ENCODE results near the gene HOXC5.

The HOXC5 gene

GRCh38 chr12:54021432-54022013 is 11.3 kb upstream of the HOXC5 start:
- peak in 1 of 2 experiments; percentile 25 for DNase-seq

- DNase-seq = no peak
Measured at GRCh38 chr12:54022960-54023884, 9.6 kb upstream of the HOXC5 start.

- no peak for DNase-seq
Measured at GRCh38 chr12:54024127-54024526, 8.7 kb upstream of the HOXC5 start.

GRCh38 chr12:54024581-54025305 is 8.1 kb upstream of the HOXC5 start:
- DNase-seq = no peak

DNA sequence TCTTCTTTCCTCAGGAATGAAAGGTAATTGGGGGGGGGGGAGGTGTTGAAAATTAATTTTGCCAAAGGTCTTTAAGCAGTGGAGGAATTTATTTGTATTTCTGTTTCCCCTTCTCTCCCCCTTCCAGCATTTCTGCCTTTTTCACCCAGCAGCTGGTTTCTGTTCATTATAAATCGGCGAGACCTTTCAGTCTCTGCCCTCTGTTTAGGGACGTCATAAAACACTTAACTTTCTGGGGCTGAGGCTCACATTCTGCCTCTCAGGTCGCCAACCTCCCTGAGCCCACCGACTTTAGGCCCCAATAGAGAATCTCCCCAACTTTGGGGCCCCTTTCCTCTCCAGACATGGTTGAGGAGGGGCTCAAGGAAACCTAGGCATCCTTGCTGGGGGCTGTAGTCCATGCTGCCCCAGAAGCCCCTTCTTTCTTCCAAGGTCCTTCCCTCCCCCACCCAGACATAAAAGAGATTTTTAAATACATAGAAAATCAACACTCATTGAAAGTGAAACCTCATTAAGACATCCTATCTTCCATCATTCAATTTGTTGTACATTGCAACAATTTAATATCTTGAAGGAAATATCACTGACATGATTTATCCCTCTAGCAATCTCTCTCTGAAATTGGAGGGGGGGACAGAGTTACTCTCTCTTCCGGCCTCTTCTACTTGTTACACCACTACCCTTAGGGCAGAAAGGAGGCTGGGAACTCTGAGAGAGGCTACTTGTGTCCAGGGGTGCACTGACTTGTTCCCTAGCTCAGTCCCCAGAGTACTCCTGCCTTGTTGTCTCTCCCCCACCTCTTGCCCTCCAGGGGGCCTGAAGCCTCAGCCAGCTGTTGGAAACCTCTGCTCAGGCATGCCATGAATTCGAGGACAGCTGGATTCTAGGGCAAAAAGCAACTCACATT is 7.1 kb upstream of the HOXC5 start:
- DNase-seq = no peak

DNA sequence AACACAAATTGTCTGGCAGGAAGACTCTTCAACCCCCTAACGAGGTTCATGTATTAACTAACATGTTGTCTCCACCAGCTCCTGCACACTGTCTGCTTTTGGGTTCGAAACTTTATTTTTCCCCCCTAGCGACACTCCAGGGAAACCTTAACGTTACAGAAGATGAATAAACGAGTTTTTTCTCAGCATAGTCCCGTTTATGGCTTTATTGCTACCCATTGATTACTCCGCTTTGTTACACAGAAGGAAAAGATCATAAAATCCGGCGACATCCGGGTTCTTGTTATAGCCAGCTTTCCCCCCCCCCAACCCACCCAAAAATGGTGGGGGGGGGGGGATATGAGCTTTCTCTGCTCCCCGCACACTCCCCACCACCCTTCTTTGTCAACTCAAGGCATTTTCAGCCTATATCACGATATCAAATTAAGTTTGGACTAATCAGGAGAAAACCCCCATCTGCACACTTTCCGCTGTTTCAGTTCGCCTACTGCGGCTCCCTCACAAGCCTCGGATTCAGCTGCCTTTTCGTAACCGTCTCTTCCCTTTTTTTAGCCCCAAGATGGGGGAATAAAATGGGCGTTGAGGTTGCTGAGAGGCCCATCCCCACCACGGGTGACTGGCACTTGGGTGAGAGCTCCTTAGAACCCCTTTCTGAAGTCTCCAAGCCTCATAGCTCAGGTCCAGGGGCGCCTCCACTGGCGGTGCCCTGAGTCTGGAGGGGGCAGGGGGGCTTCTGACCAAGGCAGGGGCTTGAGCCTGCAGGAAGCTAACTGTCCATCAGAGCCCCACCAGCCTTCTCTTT is 6.0 kb upstream of the HOXC5 start:
- DNase-seq = no peak

GRCh38 chr12:54027442-54027786 is 5.4 kb upstream of the HOXC5 start:
- DNase-seq = no peak

- DNase-seq = peak in 1 of 2 experiments; percentile 41
Measured at GRCh38 chr12:54028314-54029201, 4.3 kb upstream of the HOXC5 start, which contains the start of gene HOXC6. TSS of gene HOXC6 (plus strand) at chr12:54028440. CDS start at chr12:54028522, 82 bp downstream.

DNA sequence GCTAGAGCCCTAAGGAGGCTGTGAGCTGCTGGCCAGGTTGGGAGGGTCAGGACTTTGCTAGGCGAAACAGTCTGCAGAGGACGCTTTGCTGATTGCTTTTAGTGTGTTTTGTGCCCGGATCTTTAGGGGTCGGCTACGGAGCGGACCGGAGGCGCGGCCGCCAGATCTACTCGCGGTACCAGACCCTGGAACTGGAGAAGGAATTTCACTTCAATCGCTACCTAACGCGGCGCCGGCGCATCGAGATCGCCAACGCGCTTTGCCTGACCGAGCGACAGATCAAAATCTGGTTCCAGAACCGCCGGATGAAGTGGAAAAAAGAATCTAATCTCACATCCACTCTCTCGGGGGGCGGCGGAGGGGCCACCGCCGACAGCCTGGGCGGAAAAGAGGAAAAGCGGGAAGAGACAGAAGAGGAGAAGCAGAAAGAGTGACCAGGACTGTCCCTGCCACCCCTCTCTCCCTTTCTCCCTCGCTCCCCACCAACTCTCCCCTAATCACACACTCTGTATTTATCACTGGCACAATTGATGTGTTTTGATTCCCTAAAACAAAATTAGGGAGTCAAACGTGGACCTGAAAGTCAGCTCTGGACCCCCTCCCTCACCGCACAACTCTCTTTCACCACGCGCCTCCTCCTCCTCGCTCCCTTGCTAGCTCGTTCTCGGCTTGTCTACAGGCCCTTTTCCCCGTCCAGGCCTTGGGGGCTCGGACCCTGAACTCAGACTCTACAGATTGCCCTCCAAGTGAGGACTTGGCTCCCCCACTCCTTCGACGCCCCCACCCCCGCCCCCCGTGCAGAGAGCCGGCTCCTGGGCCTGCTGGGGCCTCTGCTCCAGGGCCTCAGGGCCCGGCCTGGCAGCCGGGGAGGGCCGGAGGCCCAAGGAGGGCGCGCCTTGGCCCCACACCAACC is 3.1 kb upstream of the HOXC5 start:
- no peak for DNase-seq

DNA sequence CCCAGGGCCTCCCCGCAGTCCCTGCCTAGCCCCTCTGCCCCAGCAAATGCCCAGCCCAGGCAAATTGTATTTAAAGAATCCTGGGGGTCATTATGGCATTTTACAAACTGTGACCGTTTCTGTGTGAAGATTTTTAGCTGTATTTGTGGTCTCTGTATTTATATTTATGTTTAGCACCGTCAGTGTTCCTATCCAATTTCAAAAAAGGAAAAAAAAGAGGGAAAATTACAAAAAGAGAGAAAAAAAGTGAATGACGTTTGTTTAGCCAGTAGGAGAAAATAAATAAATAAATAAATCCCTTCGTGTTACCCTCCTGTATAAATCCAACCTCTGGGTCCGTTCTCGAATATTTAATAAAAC is 2.4 kb upstream of the HOXC5 start:
- no peak for DNase-seq

DNA sequence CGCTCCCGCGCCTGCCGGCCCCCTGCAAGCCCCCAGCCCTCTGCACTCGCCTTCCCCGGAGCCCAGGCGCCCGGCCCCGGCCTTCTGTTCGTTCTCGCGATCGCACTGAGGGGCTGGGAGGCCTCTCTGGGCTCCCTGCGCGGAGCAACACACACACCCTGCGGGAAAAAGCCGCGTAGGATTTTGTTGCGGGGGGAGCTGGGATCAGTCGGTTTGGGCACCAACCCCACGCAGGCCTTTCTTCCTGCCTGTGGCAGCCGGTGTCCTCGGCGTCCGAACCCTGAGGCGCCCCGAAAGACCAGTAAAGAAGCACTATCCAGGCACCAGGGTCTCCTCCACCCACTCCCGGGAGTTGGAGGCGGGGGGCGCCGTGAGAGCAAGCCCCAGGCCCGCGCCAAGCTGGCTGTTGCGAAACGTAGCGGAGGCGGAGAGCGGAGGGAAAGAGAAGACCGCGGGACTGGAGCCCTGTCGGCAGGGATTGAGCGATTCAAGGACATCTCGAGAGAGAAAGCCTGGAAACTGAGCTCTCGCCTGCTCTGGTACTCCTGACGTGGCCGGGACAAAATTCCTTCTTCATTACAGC is 1.9 kb upstream of the HOXC5 start:
- no peak for DNase-seq

- no peak for DNase-seq
Measured at GRCh38 chr12:54031480-54031879, 1.4 kb upstream of the HOXC5 start.

DNA sequence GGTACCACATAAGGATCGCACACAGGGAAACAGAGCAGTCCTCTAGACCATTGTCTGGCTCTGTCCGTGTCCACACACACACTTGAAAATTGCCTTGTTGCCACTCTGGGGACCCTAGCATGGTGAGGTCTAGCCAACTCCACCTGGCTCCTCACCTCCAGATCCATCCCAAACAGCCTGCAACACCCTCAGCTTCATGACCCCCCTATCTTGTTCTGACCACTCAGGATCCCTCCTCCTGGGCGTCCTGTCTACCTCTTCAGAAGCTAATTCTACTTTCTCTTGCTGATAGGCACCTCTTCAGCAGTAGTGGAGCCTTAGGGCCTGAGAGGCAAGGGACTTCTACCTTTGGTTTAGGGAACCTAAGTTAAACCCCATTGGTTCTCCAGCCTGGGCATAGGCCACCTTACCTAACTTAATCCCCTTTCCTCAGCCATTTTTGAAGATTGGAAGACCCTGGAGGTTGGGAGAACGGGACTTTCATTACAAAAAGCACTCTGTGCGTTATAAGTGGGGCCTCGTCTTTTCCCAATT is 697 bp upstream of the HOXC5 start:
- no peak for DNase-seq

DNA sequence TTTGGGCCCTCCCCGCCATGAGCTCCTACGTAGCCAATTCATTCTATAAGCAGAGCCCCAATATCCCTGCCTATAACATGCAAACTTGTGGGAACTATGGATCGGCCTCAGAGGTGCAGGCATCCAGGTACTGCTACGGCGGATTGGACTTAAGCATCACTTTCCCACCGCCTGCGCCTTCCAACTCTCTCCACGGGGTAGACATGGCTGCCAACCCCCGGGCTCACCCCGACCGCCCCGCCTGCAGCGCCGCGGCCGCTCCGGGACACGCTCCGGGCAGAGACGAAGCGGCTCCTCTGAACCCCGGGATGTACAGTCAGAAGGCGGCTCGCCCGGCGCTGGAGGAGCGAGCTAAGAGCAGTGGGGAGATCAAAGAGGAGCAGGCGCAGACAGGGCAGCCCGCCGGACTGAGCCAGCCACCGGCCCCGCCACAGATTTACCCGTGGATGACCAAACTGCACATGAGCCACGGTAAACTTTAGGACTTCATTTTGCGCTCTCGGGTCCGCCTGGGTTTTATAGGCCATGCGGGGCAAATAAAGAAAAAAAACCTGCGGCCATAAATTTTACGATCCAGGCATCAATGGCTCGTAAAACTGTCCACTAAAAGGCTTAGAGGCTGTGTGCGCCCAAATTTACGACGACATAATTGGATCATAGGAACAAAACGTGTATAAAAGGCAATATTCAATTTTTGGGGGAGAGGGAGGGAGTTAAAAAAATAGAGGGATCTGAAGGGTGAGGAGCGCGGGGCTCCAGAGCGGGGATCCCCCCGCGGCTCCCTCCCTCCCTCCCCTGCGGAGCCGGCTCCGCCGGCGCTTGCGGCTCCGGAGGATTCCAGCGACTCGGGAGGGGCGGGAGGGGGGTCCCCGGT is 493 bp downstream of the HOXC5 start:
- peak in 1 of 2 experiments; percentile 22 for DNase-seq

DNA sequence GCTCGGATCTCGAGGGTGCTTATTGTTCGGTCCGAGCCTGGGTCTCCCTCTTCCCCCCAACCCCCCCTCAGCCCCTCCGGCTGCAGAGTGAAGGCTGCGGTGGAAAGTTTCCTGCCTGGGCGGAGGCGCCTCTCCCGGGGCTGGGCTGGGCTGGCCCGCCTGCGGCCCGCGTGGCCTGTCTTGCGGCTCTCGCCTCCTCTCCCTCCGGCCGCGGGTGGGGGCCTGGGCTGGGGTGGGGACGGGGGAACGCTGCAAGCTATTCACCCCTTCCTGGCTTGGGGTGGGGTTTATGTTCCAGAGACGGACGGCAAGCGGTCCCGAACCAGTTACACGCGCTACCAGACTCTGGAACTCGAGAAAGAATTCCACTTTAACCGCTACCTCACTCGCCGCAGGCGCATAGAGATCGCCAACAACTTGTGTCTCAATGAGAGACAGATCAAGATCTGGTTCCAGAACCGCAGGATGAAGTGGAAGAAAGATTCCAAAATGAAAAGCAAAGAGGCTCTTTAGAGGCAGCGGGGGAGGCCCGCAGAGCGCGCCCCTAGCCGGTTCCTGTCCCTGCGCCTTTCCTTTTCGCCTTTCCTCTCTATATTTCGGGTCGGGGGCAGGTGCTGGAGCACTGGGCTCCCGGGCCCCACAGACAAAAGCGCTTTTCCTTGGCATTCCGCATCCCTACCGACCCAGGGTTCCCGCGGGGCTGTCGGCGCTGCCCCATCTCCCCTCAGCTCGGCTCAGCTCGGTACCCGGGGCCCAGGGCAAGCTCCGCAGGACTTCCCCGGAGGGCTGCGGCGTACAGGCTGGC is 1.3 kb downstream of the HOXC5 start:
- DNase-seq = no peak

DNA sequence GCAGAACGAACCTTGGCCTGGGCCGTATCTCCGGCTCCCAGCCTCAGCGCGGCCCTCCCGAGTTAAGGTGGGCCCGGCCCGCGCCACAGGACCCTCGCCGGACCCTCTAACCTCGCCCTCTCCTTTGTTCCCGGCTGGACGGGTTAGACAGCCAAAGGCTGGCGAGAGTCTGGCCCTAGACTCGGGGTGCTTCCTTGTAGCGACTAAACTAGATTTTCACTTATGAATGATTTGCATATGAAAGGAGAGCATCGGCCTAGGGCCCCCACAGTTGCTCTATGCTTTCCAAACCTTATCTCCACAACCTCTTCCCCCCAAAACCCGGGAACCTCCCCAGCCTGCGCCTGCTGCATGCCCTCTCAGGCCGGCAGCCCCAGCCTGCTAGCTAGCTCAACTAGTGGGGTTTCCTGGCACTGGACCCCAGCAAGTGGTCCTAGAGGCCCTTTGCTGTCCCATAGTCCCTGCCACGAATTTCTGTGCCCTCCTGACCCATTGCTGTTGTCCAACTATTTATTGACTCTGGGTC is 2.0 kb downstream of the HOXC5 start:
- no peak for DNase-seq

Measured in SHP77 (cell line).